Fibroblast of lung (primary cell): ENCODE measurements around the gene RANBP3. TPM values are rescaled to one million over a fixed set of nuclear protein-coding genes. Genes with fewer than 3 reads are reported as not detected.
"Not testable (repeated sequence)": the region's sequence is repeated elsewhere in the genome, so short reads cannot be mapped to it uniquely, and the experiment has no call there.

ENCODE experiments used
- DNase-seq, 2 donors: peaks; one replicate each; pipeline versions ENCODE4 v3.0.0 to v3.0.0-alpha.2; 2010; ENCODE audit warnings: low read depth in 2 of 2
- H2AFZ ChIP-seq: 2 replicates; pipeline ENCODE4 v1.5.1; 2012; ENCODE audit warnings: low read length, control low read depth, inconsistent platforms
- H3K27ac ChIP-seq: 2 replicates; pipeline ENCODE4 v1.5.1; 2011; ENCODE audit warnings: low read length, control low read depth; ENCODE audit not compliant: insufficient read depth
- H3K27me3 ChIP-seq: 2 replicates; pipeline ENCODE4 v1.5.1; 2011; ENCODE audit warnings: mild to moderate bottlenecking, low read length; ENCODE audit not compliant: control insufficient read depth, insufficient read depth
- H3K36me3 ChIP-seq: 2 replicates; pipeline ENCODE4 v1.5.1; 2011; ENCODE audit warnings: low read length; ENCODE audit not compliant: control insufficient read depth, insufficient read depth
- H3K4me1 ChIP-seq: 2 replicates; pipeline ENCODE4 v1.5.1; 2011; ENCODE audit warnings: low read length; ENCODE audit not compliant: control insufficient read depth, insufficient read depth; ENCODE audit errors: extremely low read depth
- H3K4me2 ChIP-seq: 2 replicates; pipeline ENCODE4 v1.5.1; 2011; ENCODE audit warnings: low read length, control low read depth; ENCODE audit not compliant: insufficient read depth; ENCODE audit errors: extremely low read depth
- H3K4me3 ChIP-seq, 4 experiments: fragments of 200-600 bp in 1 of 4; sonication (generic) in 1 of 4; replicated peaks in 1 of 4; 2 replicates each; pipeline ENCODE4 v1.5.1; 2011 to 2016; ENCODE audit warnings: low read length in 4 of 4, low read depth in 3 of 4, mild to moderate bottlenecking in 3 of 4, control low read depth in 2 of 4, inconsistent platforms in 1 of 4, mixed read lengths in 1 of 4; ENCODE audit not compliant: insufficient read depth in 1 of 4; ENCODE audit errors: control extremely low read depth in 1 of 4
- H3K79me2 ChIP-seq: 2 replicates; pipeline ENCODE4 v1.5.1; 2012; ENCODE audit warnings: mild to moderate bottlenecking, low read length, inconsistent platforms; ENCODE audit not compliant: control insufficient read depth, insufficient read depth
- H3K9ac ChIP-seq: 2 replicates; pipeline ENCODE4 v1.5.1; 2011; ENCODE audit warnings: mild to moderate bottlenecking, low read length, control low read depth; ENCODE audit not compliant: insufficient read depth
- H3K9me3 ChIP-seq: 2 replicates; pipeline ENCODE4 v1.5.1; 2012; ENCODE audit warnings: low read depth, low read length; ENCODE audit not compliant: control insufficient read depth, insufficient read depth
- H4K20me1 ChIP-seq: 2 replicates; pipeline ENCODE4 v1.5.1; 2011; ENCODE audit warnings: low read length; ENCODE audit not compliant: control insufficient read depth, insufficient read depth; ENCODE audit errors: extremely low read depth
- EZH2 ChIP-seq: IDR thresholded peaks from 2 replicates; pipeline ENCODE4 v1.5.1; 2012; ENCODE audit warnings: low read length, control low read depth, mild to moderate bottlenecking; ENCODE audit errors: missing control alignments
- polyA plus RNA-seq, 2 donors: library from polyadenylated mRNA; depleted of rRNA in 1 of 2; stranded (reverse) in 1 of 2; unstranded in 1 of 2; fragments of >200 nt; gene quantifications; 2 replicates each; pipeline ENCODE4 v1.2.1, GENCODE V29; 2011 to 2012; ENCODE audit warnings: missing spikeins in 1 of 2
- total RNA-seq: library from RNA; depleted of rRNA; stranded (reverse); fragments of >200 nt; gene quantifications from 2 replicates; pipeline ENCODE4 v1.2.1, GENCODE V29; 2014
- TF ChIP-seq, protein P1 (sequence below), 2 donors: IDR thresholded peaks in 1 of 2; conservative IDR thresholded peaks in 1 of 2; 1 replicate in 1 of 2; 2 replicates in 1 of 2; pipeline ENCODE4 v1.5.1; 2011 to 2012; ENCODE audit warnings: low read length in 2 of 2, control low read depth in 1 of 2, inconsistent platforms in 1 of 2, low read depth in 1 of 2, mild to moderate bottlenecking in 1 of 2

The RANBP3 gene
- total and polyA plus RNA-seq, 2 donors (not counting 1 experiment from before 2014, with no cell fraction given), result 39.8 to 59.4 TPM

DNA sequence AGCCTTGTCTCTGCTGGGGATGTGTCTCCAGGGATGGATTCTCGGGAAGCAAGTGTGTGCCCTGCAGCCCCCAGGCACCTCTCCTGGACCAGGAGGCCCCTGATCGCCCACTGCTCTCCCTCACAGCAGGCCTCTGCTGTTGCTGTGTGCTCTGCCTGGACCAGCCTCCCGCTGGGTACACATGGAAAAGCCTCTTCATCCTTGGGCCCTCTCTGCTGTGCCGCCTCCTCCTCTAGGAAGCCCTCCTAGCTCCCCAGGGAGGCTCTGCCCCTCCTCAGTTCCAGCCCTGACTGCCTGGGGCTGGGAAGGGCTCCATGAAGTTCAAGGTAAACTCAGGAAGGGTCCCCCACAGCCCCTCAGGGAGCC is 86.4 kb downstream of the RANBP3 start:
- H3K27me3 ChIP-seq, result no peaks in the 10 kb centered on the region
- no peaks in the 10 kb centered on the region for H3K79me2 ChIP-seq
- no peak overlapping the region for H3K27ac ChIP-seq
- H3K4me3 ChIP-seq, result no peak overlapping the region
- H4K20me1 ChIP-seq, result no peaks in the 10 kb centered on the region
- H3K36me3 ChIP-seq, result peaks cover 10% of the 10 kb centered on the region
- no peak overlapping the region for H3K9ac ChIP-seq
- no peaks in the 10 kb centered on the region for H3K9me3 ChIP-seq
- H3K4me2 ChIP-seq, result no peak overlapping the region
- H3K4me1 ChIP-seq, result peaks cover 6% of the 10 kb centered on the region
- TF ChIP-seq, protein P1, sequence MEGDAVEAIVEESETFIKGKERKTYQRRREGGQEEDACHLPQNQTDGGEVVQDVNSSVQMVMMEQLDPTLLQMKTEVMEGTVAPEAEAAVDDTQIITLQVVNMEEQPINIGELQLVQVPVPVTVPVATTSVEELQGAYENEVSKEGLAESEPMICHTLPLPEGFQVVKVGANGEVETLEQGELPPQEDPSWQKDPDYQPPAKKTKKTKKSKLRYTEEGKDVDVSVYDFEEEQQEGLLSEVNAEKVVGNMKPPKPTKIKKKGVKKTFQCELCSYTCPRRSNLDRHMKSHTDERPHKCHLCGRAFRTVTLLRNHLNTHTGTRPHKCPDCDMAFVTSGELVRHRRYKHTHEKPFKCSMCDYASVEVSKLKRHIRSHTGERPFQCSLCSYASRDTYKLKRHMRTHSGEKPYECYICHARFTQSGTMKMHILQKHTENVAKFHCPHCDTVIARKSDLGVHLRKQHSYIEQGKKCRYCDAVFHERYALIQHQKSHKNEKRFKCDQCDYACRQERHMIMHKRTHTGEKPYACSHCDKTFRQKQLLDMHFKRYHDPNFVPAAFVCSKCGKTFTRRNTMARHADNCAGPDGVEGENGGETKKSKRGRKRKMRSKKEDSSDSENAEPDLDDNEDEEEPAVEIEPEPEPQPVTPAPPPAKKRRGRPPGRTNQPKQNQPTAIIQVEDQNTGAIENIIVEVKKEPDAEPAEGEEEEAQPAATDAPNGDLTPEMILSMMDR (conservative IDR thresholded peaks at IDR 0.05 in 1 of 2, IDR thresholded peaks at IDR 0.05 in 1 of 2; ENCODE audit: low read depth in 1 of 2, low read length in 2 of 2), result no peak
- TF ChIP-seq EZH2, result no peak
- H2AFZ ChIP-seq, result no peak overlapping the region
- DNase-seq, result no peak

DNA sequence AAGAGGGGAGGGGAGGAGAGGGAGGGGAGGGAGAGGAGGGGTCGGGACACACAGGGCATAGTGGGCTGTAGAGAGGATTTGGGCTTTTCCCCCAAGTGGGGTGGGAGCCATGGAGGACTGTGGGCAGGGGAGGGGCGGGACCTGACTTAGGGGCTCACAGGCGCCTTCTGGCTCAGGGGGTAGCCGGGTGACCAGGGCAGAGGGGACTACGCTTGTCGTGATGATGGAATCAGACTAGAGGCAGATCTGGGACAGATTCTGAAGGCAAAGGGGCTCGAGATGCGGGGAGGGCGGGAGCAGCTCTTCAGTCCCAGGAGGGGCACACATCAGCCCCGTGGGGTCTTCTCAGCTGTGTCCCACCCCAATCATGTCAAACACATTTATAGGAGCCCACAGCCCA is 87.8 kb downstream of the RANBP3 start:
- Histone ChIP-seq H3K4me2 (no peak overlapping the region), H3K4me1 (peaks cover 6% of the 10 kb centered on the region), H3K9me3 (no peaks in the 10 kb centered on the region), H4K20me1 (no peaks in the 10 kb centered on the region), H3K36me3 (peaks cover 2% of the 10 kb centered on the region), H3K27ac (no peak overlapping the region), H3K4me3 (no peak overlapping the region), H3K27me3 (no peaks in the 10 kb centered on the region), H3K9ac (no peak overlapping the region), H2AFZ (no peak overlapping the region), H3K79me2 (no peaks in the 10 kb centered on the region)
- no peak for DNase-seq
- TF ChIP-seq, protein P1 (conservative IDR thresholded peaks at IDR 0.05 in 1 of 2, IDR thresholded peaks at IDR 0.05 in 1 of 2; ENCODE audit: low read depth in 1 of 2, low read length in 2 of 2), result no peak
- TF ChIP-seq EZH2, result no peak

DNA sequence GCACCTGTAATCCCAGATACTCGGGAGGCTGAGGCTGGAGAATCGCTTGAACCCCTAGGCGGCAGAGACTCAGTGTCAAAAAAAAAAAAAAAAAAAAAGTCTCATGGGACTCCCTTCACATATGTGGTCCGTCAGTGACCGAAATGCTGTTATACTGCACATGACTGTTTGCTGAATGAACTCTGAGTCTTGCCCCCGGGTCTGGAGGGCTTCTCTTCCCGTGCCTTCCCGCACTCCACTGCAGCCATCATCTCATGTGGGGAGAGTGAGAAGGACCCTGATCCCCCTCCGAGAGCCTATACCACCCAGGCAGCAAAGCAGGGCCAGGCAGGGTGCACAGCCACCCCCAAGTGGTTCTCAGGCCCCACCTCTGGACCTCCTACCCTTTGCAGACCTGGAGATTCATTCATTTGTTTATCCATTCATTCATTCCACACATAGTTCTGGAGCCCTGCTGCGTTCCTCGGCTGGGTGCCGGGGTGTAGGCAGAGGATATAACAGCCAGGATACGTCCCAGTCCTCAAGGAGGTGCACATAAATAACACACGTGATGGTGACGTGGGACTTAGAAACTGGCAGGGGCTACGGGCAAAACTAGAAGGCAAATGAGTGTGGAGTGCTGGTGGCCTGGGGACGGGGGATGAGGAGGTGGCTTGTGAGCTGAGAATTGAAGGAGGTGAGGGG is 88.5 kb downstream of the RANBP3 start:
- Histone ChIP-seq H3K9me3 (no peaks in the 10 kb centered on the region), H4K20me1 (no peaks in the 10 kb centered on the region), H2AFZ (no peak overlapping the region), H3K79me2 (no peaks in the 10 kb centered on the region), H3K36me3 (no peaks in the 10 kb centered on the region), H3K4me1 (peaks cover 6% of the 10 kb centered on the region), H3K27me3 (no peaks in the 10 kb centered on the region), H3K9ac (no peak overlapping the region), H3K4me3 (no peak overlapping the region), H3K4me2 (peak overlapping the region; percentile 40), H3K27ac (no peak overlapping the region)
- TF ChIP-seq EZH2, result no peak
- TF ChIP-seq, protein P1 (conservative IDR thresholded peaks at IDR 0.05 in 1 of 2, IDR thresholded peaks at IDR 0.05 in 1 of 2; ENCODE audit: low read depth in 1 of 2, low read length in 2 of 2), result no peak
- peak in 1 of 2 donors; percentile 29 for DNase-seq

GRCh38 chr19:5884065-5884811 is 93.7 kb downstream of the RANBP3 start:
- H3K4me1 ChIP-seq, H3K9me3 ChIP-seq, H3K4me2 ChIP-seq, H2AFZ ChIP-seq, DNase-seq, H3K27me3 ChIP-seq, H3K27ac ChIP-seq, H3K79me2 ChIP-seq, H3K36me3 ChIP-seq, H3K9ac ChIP-seq, H4K20me1 ChIP-seq, H3K4me3 ChIP-seq: not testable (repeated sequence)
